ENCODE data around the gene ERCC4. TPM values are rescaled to one million over a fixed set of nuclear protein-coding genes. Genes with fewer than 3 reads are reported as not detected.

Gene ERCC4
- polyA plus RNA-seq, 1 of the 3 experiments (the other 2 are of a cell fraction), result 1.8 TPM

DNA sequence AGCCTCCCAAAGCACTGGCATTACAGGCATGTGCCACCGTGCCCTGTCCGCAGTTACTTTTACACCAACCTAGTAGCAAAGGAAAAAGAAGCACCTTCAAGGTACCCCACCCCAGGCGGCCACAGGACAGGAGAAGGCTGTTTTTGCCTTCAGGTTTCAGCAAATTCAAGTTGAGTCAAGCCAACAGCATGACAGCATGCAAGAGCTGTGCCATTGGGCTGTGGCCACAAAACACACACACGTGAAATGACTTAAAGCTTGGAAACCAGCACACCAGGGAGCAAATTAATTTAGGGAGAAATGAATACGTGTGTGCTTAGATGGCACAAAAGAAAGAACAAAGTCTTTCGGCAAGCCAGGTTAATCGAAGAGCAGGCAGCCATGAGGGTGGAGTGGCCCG, 39.7 kb downstream of the ERCC4 start:
- WGBS (ENCODE audit: low lambda C conversion rate), result 97% methylated on average over 8 of the region's 8 CpGs
- TF ChIP-seq NRF1 (IDR thresholded peaks at IDR 0.05; ENCODE audit: low read depth, low read length) (no peak), EZH2phosphoT487 (IDR thresholded peaks at IDR 0.05; ENCODE audit: borderline replicate concordance, low read depth) (no peak), TEAD4 (IDR thresholded peaks at IDR 0.05; ENCODE audit: borderline replicate concordance, insufficient read depth) (no peak), FOXJ3 (CRISPR knock-in tag; IDR thresholded peaks at IDR 0.05) (no peak), SMC3 (IDR thresholded peaks at IDR 0.05; ENCODE audit: low read depth, low read length) (no peak), CHD2 (IDR thresholded peaks at IDR 0.05; ENCODE audit: low read length, partially characterized antibody) (no peak), GABPA (IDR thresholded peaks at IDR 0.05; ENCODE audit: low read depth) (no peak), RXRA (IDR thresholded peaks at IDR 0.05; ENCODE audit: borderline replicate concordance, low read depth) (no peak), MEF2A (IDR thresholded peaks at IDR 0.05; ENCODE audit: borderline replicate concordance, low read depth) (no peak), FOXM1 (IDR thresholded peaks at IDR 0.05; ENCODE audit: low read depth) (no peak), NFIC (IDR thresholded peaks at IDR 0.05; ENCODE audit: borderline replicate concordance) (no peak)
- TF ChIP-seq, protein P1, sequence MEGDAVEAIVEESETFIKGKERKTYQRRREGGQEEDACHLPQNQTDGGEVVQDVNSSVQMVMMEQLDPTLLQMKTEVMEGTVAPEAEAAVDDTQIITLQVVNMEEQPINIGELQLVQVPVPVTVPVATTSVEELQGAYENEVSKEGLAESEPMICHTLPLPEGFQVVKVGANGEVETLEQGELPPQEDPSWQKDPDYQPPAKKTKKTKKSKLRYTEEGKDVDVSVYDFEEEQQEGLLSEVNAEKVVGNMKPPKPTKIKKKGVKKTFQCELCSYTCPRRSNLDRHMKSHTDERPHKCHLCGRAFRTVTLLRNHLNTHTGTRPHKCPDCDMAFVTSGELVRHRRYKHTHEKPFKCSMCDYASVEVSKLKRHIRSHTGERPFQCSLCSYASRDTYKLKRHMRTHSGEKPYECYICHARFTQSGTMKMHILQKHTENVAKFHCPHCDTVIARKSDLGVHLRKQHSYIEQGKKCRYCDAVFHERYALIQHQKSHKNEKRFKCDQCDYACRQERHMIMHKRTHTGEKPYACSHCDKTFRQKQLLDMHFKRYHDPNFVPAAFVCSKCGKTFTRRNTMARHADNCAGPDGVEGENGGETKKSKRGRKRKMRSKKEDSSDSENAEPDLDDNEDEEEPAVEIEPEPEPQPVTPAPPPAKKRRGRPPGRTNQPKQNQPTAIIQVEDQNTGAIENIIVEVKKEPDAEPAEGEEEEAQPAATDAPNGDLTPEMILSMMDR (IDR thresholded peaks at IDR 0.05), result no peak
- TF ChIP-seq, protein P2, sequence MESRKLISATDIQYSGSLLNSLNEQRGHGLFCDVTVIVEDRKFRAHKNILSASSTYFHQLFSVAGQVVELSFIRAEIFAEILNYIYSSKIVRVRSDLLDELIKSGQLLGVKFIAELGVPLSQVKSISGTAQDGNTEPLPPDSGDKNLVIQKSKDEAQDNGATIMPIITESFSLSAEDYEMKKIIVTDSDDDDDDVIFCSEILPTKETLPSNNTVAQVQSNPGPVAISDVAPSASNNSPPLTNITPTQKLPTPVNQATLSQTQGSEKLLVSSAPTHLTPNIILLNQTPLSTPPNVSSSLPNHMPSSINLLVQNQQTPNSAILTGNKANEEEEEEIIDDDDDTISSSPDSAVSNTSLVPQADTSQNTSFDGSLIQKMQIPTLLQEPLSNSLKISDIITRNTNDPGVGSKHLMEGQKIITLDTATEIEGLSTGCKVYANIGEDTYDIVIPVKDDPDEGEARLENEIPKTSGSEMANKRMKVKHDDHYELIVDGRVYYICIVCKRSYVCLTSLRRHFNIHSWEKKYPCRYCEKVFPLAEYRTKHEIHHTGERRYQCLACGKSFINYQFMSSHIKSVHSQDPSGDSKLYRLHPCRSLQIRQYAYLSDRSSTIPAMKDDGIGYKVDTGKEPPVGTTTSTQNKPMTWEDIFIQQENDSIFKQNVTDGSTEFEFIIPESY (IDR thresholded peaks at IDR 0.05; ENCODE audit: borderline replicate concordance, low read depth), result no peak
- TF ChIP-seq, protein P3, sequence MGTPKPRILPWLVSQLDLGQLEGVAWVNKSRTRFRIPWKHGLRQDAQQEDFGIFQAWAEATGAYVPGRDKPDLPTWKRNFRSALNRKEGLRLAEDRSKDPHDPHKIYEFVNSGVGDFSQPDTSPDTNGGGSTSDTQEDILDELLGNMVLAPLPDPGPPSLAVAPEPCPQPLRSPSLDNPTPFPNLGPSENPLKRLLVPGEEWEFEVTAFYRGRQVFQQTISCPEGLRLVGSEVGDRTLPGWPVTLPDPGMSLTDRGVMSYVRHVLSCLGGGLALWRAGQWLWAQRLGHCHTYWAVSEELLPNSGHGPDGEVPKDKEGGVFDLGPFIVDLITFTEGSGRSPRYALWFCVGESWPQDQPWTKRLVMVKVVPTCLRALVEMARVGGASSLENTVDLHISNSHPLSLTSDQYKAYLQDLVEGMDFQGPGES (IDR thresholded peaks at IDR 0.05; ENCODE audit: low read depth, low read length), result no peak
- no peak overlapping the region for H3K4me2 ChIP-seq
- no peaks in the 10 kb centered on the region for H3K36me3 ChIP-seq (replicated peaks in 1 of 2; ENCODE audit: control insufficient read depth in 1 of 2, insufficient read depth in 2 of 2, low read length in 1 of 2)
- no peak for DNase-seq
- H3K9me2 ChIP-seq, result no peaks in the 10 kb centered on the region
- H3K9ac ChIP-seq, result no peak overlapping the region
- no peak overlapping the region for H3K27ac ChIP-seq (ENCODE audit: low read depth in 2 of 2, low read length in 1 of 2)
- H3K4me1 ChIP-seq (ENCODE audit: control insufficient read depth in 1 of 2, insufficient read depth in 2 of 2, low read depth in 1 of 2, low read length in 1 of 2), result peaks cover 7 to 11% of the 10 kb centered on the region in 2 experiments; a peak in 2 of 4 replicates
- no peak overlapping the region for H3K4me3 ChIP-seq (ENCODE audit: low read depth in 2 of 2, low read length in 1 of 2)
- H3F3A ChIP-seq (replicated peaks; ENCODE audit: insufficient read depth), result peaks cover 21% of the 10 kb centered on the region
- H2AFZ ChIP-seq (ENCODE audit: low read depth), result no peak overlapping the region
- ChIA-PET CTCF (no interaction called here), POLR2A (no interaction called here)
- H3K27me3 ChIP-seq (ENCODE audit: insufficient read depth), result no peaks in the 10 kb centered on the region
- H3K79me2 ChIP-seq (ENCODE audit: insufficient read depth), result no peaks in the 10 kb centered on the region
- no peaks in the 10 kb centered on the region for H3K9me3 ChIP-seq
- H4K20me1 ChIP-seq (ENCODE audit: insufficient read depth), result no peaks in the 10 kb centered on the region

Data from SK-N-SH (cell line).